Breast epithelium (tissue), 3 donors: ENCODE results near the gene SERTAD4.

Experiments used
- CTCF ChIP-seq, 3 donors: fragments of 450-650 bp; IDR thresholded peaks; one replicate each; pipeline ENCODE4 v1.5.1; 2016 to 2017; ENCODE audit warnings: antibody characterized with exemption in 3 of 3, mild to moderate bottlenecking in 3 of 3, moderate library complexity in 3 of 3
- POLR2A ChIP-seq: fragments of 450-650 bp; IDR thresholded peaks from one replicate; pipeline ENCODE4 v1.6.1; 2016; ENCODE audit warnings: antibody characterized with exemption, mild to moderate bottlenecking, moderate library complexity

GRCh38 chr1:210195635-210196160, 36.9 kb upstream of the SERTAD4 start:
- no peak for TF ChIP-seq CTCF (IDR thresholded peaks at IDR 0.05)
- no peak for TF ChIP-seq POLR2A
